Activated T-helper 1 cell treated with anti-CD3 and anti-CD28 coated beads, Interleukin-12 subunit alpha, Interleukin-12 subunit beta, Interleukin-2, Interleukin-4 antibody, amounts not matched to agents 30 ng/mL and 10 ng/mL and 1 ng/mL, durations not matched to agents 14 hours and 24 hours and 36 hours (primary cell): ENCODE results near the gene C11orf42. TPM values are rescaled to one million over a fixed set of nuclear protein-coding genes. Genes with fewer than 3 reads are reported as not detected.
A peak's percentile ranks its signal among the peaks of the same experiment; 100 is the strongest.

Experiments used
- DNase-seq: peaks from one replicate; pipeline ENCODE4 v3.0.0; 2021; ENCODE audit warnings: low spot score
- H3K27ac Mint-ChIP-seq: one replicate; pipeline ENCODE4 v1.8.0; 2021; ENCODE audit warnings: mild to moderate bottlenecking, mixed read lengths
- H3K27me3 Mint-ChIP-seq: one replicate; pipeline ENCODE4 v1.8.0; 2022; ENCODE audit warnings: mild to moderate bottlenecking, moderate library complexity, mixed read lengths; ENCODE audit not compliant: insufficient read depth
- H3K36me3 Mint-ChIP-seq: one replicate; pipeline ENCODE4 v1.8.0; 2021; ENCODE audit warnings: low read depth, mixed read lengths
- H3K4me1 Mint-ChIP-seq: one replicate; pipeline ENCODE4 v1.8.0; 2021; ENCODE audit warnings: low read depth, mixed read lengths
- H3K4me3 Mint-ChIP-seq: one replicate; pipeline ENCODE4 v1.8.0; 2021; ENCODE audit warnings: mild to moderate bottlenecking, moderate library complexity, mixed read lengths
- H3K9me3 Mint-ChIP-seq: one replicate; pipeline ENCODE4 v1.8.0; 2021; ENCODE audit warnings: mixed read lengths
- intact Hi-C: fragments of 100-400 bp; cut with micrococcal nuclease; formaldehyde crosslinking; loops from one replicate; pipeline ENCODE4 v1.15.1; 2024
- total RNA-seq: library from RNA; stranded (reverse); gene quantifications from 2 replicates; pipeline ENCODE4 v1.2.3, GENCODE V29; 2022

The C11orf42 gene, protein sequence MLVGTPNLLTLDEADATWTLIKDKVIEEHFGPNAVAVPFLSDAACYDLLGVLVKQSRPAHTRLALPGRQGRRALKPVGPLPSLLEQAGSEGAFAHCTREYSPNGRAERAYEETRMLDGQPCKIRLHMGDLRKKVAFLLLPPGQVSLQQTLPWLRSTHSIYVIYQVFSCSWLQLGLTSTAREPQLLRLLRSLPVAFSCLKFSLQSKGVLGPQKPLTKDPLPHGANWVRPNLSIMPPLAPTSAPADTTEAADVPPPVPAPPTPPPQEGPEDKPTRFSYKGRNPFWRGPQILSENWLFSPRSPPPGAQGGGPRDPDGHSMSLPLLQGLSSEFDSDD
- not detected in 2 replicates for total RNA-seq

DNA sequence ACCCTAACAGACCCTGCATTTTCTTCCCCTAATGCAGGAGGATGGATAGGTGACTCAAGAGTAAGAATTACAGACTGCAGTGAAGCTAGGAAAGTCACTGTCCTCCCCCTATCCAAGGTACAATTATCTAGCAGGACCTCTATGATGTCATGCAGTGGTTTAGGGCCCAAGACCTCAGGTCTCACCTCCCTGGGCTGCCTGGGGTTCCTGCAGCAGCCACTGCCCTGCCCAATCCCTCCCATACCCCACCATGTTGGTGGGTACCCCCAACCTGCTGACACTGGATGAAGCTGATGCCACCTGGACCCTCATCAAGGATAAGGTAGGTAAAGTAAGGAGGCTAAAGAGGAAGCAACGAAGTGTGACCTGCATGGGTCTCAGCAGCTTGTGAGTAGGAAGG, at the start of gene C11orf42:
TSS of gene C11orf42 (plus strand) at position 192 of the 400 bp plus-strand sequence. CDS start at position 251, 59 bp downstream.
- no peaks in the 10 kb centered on the region for H3K27me3 Mint-ChIP-seq
- peaks cover 17% of the 10 kb centered on the region for H3K36me3 Mint-ChIP-seq
- peaks cover 36% of the 10 kb centered on the region for H3K4me1 Mint-ChIP-seq
- intact Hi-C loops = no loop called here
- DNase-seq = no peak
- no peak within 1 kb of the TSS for H3K4me3 Mint-ChIP-seq
- H3K27ac Mint-ChIP-seq = peak within 1 kb of the TSS; percentile 21
- H3K9me3 Mint-ChIP-seq = no peaks in the 10 kb centered on the region

DNA sequence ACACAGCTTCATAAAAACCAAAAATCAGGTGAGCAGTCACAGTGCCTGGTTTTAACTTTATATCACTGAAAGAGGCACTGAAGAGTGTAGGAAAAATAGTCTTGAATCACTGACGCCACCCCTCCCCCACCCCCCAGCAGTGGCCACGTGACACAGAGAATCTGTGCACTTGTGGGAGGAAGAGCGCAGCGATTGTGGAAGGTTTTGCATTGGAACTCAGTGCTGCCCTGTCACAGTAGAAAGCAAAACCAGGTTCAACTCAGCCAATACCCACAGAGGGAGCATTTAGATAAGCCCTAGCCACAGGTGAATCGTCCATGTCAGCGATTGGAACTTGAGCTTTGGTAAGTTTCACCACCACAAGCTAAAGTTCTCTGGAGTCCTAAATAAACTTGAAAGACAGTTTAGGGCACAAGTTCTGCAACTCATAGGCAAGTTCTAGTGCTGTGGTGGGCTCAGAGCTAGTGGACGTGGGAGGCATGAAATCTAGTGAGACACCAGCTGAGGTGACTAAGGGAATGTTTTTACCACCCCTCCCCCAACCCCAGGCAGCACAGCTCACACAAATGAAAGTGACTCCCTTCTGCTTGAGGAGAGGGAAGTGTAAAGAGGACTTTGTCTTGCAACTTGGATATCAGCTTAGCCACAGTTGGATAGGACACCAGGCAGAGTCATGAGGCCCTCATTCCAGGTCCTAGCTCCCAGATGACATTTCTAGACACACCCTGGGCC, 48.6 kb upstream of the C11orf42 start:
- Mint-ChIP-seq H3K36me3 (no peaks in the 10 kb centered on the region), H3K4me3 (no peak overlapping the region), H3K4me1 (no peaks in the 10 kb centered on the region), H3K27ac (no peak overlapping the region), H3K9me3 (no peaks in the 10 kb centered on the region), H3K27me3 (peaks cover 4% of the 10 kb centered on the region)
- intact Hi-C loops = no loop called here
- DNase-seq = no peak

DNA sequence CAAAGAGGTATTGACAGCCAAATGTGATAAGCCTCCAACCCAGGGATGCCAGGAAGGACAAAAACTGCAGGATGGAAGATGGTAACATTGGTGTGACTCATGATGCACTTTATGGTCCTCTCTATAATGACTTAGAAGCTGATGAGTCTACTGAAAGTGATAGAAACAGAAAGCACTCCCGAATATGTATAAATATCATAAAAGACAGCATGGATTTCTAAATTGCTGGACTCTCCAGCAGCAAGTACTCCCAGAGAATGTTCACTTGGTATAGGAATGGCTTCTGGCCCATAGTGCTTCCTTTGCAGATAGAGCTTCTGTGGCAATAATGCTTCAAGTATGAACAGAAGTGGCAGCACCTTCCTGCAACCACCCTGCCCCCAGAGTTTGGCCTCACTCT, 35.1 kb upstream of the C11orf42 start, which contains the start of gene OR52B2:
TSS of gene OR52B2 (minus strand) at position 101 of the 400 bp plus-strand sequence. CDS start at position 101, 0 bp downstream.
- H3K9me3 Mint-ChIP-seq = no peaks in the 10 kb centered on the region
- H3K4me3 Mint-ChIP-seq = no peak within 1 kb of the TSS
- intact Hi-C loops = no loop called here
- no peak within 1 kb of the TSS for H3K27ac Mint-ChIP-seq
- H3K4me1 Mint-ChIP-seq = no peaks in the 10 kb centered on the region
- H3K27me3 Mint-ChIP-seq = peaks cover 6% of the 10 kb centered on the region
- DNase-seq = no peak
- no peaks in the 10 kb centered on the region for H3K36me3 Mint-ChIP-seq

DNA sequence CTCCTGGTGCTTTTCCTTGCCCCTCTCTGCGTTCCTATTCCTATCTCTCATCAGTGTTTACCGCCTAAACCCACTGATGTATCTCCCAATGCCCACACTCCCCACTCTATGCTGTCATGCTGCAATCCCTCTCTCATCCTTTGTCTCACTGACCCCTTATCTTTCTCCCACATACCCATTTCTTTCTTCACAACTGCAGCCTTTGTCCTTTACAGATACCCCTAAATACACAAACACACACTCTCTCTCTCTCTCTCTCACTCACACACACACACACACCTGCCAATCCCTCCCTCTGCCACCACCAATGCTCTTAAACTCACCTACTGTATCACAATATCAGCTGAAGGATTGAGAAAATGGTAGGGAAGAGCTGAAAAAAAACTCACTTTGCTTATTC, 29.9 kb upstream of the C11orf42 start:
- no peak overlapping the region for H3K4me3 Mint-ChIP-seq
- H3K27ac Mint-ChIP-seq = no peak overlapping the region
- no peaks in the 10 kb centered on the region for H3K9me3 Mint-ChIP-seq
- H3K27me3 Mint-ChIP-seq = peaks cover 17% of the 10 kb centered on the region
- no peak for DNase-seq
- intact Hi-C loops = no loop called here
- no peaks in the 10 kb centered on the region for H3K36me3 Mint-ChIP-seq
- no peaks in the 10 kb centered on the region for H3K4me1 Mint-ChIP-seq

DNA sequence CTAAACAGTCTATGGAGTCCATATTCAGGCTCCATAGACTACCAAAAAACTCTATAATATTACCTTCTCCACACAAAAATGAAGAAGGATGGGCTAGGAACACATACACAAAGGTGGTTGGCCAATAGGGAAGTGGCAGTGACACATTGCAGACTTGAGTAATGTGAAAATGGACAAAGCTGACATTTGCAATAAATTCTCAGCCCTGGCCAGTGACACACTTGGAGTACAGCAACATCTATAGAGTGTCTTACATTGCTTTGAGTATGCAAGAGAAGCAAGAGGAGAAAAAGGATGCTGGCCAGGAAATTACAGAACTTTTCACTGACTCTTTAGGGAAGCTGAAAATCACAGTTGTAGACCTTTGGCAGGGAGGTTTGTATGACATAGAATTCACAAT, 13.6 kb upstream of the C11orf42 start:
- DNase-seq = no peak
- H3K9me3 Mint-ChIP-seq = no peaks in the 10 kb centered on the region
- no peaks in the 10 kb centered on the region for H3K36me3 Mint-ChIP-seq
- peaks cover 13% of the 10 kb centered on the region for H3K4me1 Mint-ChIP-seq
- no peaks in the 10 kb centered on the region for H3K27me3 Mint-ChIP-seq
- no peak overlapping the region for H3K4me3 Mint-ChIP-seq
- intact Hi-C loops = no loop called here
- no peak overlapping the region for H3K27ac Mint-ChIP-seq

DNA sequence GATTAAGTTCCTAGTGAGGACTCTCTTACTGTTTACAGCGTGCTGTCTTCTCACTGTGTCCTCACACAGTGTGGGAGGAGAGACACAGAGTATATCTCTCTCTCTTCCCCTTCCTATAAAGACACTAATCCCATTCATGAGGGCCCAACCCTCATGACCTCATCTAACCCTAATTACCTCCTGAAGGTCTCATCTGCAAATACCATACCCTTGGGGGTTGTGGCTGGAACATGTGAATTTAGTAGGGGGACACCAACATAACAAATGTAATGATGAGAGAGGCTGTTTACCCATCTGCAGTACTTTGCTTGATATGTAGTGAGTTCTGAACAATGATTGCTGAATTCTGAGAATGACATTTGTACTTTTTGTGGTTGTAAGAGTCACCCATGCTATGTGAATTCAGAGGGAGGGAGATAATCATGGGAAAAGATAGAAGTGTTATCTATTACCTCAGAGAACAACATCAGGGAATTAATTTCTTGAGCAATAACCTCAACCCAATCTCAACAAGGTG, 11.2 kb upstream of the C11orf42 start:
- Mint-ChIP-seq H3K27me3 (no peaks in the 10 kb centered on the region), H3K27ac (no peak overlapping the region), H3K4me1 (peaks cover 13% of the 10 kb centered on the region), H3K9me3 (no peaks in the 10 kb centered on the region), H3K4me3 (no peak overlapping the region), H3K36me3 (no peaks in the 10 kb centered on the region)
- no peak for DNase-seq
- intact Hi-C loops = no loop called here

DNA sequence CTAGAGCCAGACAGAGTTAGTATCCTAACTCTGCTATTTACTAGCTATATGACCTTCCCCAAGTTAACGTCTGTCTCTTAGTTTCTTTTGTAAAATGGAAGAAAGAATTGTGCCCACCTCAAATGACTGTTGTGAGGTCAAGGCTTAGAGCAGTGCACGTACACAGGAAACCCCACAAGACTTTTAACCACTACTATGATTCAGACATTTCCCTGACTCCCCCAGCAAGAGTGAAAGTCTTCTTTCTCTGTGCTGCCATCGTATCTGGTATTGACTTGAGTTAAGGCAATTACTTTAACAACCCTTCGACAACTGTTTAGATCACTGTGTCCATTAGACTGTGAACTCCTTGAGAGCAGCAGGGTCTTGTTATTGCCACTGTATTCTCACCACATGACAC, 9.0 kb upstream of the C11orf42 start:
- H3K4me1 Mint-ChIP-seq = peaks cover 20% of the 10 kb centered on the region
- no peak overlapping the region for H3K4me3 Mint-ChIP-seq
- H3K9me3 Mint-ChIP-seq = no peaks in the 10 kb centered on the region
- H3K27me3 Mint-ChIP-seq = peaks cover 3% of the 10 kb centered on the region
- intact Hi-C loops = no loop called here
- peaks cover 3% of the 10 kb centered on the region for H3K36me3 Mint-ChIP-seq
- DNase-seq = no peak
- H3K27ac Mint-ChIP-seq = no peak overlapping the region

DNA sequence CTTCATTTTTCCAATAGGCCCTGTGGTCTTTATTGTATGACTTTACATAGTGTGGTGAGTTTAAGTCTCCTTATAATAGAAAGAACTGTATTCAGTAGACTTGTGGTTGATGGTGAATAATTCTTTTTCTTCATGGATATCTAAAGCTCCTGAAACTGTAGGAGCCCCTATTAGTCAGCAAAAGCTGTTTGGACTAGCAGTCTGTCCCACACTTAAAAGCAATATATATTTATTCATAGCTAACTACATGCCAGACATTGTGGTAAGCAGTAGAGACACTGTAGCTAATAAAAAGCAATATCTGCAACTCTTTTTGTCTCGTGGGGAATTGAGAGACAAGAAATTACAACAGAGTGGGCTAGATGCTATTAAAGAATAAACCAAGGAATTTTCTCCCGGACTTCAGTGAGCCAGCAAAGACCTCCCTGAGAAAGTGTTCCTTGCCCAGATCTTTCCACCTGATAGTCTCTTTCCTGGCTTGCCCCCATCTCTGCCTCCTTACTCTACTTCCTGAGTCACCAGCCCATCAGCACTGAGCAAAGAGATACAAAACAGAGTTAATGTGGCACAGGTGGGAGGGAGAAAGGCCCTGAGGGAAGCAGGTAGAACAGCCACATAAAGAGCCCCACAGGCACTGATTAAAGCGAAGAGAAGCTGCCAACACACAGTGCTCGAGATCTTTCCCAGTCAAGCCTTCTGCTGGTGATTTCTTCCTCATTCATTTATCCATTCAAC, 7.7 kb upstream of the C11orf42 start:
- Mint-ChIP-seq H3K27ac (peak overlapping the region; percentile 13), H3K27me3 (peaks cover 3% of the 10 kb centered on the region), H3K36me3 (peaks cover 3% of the 10 kb centered on the region), H3K4me1 (peaks cover 28% of the 10 kb centered on the region), H3K4me3 (no peak overlapping the region), H3K9me3 (no peaks in the 10 kb centered on the region)
- intact Hi-C loops = no loop called here
- DNase-seq = no peak

DNA sequence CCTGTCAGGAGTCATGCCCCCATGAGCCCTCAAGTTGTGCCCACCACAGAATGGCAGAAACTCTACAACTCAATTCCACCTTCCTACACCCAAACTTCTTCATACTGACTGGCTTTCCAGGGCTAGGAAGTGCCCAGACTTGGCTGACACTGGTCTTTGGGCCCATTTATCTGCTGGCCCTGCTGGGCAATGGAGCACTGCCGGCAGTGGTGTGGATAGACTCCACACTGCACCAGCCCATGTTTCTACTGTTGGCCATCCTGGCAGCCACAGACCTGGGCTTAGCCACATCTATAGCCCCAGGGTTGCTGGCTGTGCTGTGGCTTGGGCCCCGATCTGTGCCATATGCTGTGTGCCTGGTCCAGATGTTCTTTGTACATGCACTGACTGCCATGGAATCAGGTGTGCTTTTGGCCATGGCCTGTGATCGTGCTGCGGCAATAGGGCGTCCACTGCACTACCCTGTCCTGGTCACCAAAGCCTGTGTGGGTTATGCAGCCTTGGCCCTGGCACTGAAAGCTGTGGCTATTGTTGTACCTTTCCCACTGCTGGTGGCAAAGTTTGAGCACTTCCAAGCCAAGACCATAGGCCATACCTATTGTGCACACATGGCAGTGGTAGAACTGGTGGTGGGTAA, 6.1 kb upstream of the C11orf42 start, which contains the start of gene OR52W1:
TSS of gene OR52W1 (plus strand) at position 51 of the 637 bp plus-strand sequence. CDS start at position 51, 0 bp downstream.
- no peak within 1 kb of the TSS for H3K4me3 Mint-ChIP-seq
- DNase-seq = no peak
- H3K9me3 Mint-ChIP-seq = no peaks in the 10 kb centered on the region
- peaks cover 41% of the 10 kb centered on the region for H3K4me1 Mint-ChIP-seq
- no peak within 1 kb of the TSS for H3K27ac Mint-ChIP-seq
- intact Hi-C loops = no loop called here
- peaks cover 6% of the 10 kb centered on the region for H3K36me3 Mint-ChIP-seq
- H3K27me3 Mint-ChIP-seq = peaks cover 3% of the 10 kb centered on the region

DNA sequence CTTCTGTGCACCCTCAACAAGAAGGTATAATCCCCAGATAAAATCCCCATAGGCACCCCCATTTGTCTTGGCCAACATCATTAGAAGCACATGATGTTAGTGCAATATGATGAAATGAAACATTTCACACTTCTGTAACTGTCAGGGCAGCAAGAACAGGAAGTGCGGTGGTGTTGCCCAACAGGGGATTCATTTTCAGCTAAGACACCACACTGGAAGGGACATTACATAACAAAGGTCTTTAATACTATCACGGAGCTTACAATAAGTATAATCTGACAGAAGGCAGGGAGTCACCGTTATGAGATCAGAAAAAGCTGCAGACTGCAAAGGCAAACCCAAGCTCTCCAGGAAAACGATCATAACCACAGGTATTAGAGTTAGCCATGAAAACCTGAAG, 4.4 kb upstream of the C11orf42 start:
- Mint-ChIP-seq H3K36me3 (peaks cover 9% of the 10 kb centered on the region), H3K4me1 (peaks cover 44% of the 10 kb centered on the region), H3K9me3 (no peaks in the 10 kb centered on the region), H3K27me3 (peaks cover 3% of the 10 kb centered on the region), H3K27ac (peak overlapping the region; percentile 53), H3K4me3 (no peak overlapping the region)
- no peak for DNase-seq
- intact Hi-C loops = no loop called here

DNA sequence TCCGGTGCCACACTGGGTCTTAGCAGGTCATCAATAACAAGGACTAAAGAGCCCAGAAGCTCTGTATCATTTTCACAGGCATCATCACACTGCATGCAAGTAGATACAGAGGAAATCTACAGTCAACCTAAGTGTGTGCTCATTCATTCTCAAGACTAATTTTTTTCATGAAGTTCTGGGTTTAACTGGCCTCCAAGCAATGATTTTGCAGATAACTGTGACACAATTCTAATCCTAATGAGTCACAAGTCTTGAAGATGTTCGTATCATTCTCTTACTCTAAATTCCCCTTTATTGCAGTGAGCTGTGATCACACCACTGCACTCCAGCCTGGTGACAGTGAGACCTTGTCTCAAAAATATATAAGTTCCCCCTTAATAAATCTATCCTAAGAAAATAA, 3.9 kb upstream of the C11orf42 start:
- H3K4me1 Mint-ChIP-seq = peaks cover 38% of the 10 kb centered on the region
- H3K27ac Mint-ChIP-seq = no peak overlapping the region
- intact Hi-C loops = no loop called here
- H3K4me3 Mint-ChIP-seq = no peak overlapping the region
- DNase-seq = no peak
- H3K9me3 Mint-ChIP-seq = no peaks in the 10 kb centered on the region
- H3K36me3 Mint-ChIP-seq = peaks cover 9% of the 10 kb centered on the region
- peaks cover 3% of the 10 kb centered on the region for H3K27me3 Mint-ChIP-seq

DNA sequence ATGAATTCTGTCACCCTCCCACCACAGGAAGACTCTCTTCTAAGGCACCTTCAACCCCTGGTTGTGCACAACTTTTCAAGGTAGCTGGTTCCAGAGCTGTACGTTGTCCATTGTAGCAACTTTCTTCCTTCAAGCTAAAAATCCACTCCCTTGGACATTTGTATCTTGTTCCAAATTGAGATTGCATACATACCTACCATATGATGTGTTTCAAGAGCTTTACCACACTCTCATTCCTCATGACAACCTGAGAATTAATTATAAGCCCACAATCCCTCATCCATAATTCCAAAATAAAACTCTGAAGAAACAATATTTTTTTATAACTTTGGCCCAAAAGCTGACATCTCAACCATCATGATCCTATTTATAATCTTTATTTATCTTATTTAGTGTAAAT, 3.3 kb upstream of the C11orf42 start:
- H3K27me3 Mint-ChIP-seq = peaks cover 3% of the 10 kb centered on the region
- peaks cover 12% of the 10 kb centered on the region for H3K36me3 Mint-ChIP-seq
- H3K9me3 Mint-ChIP-seq = no peaks in the 10 kb centered on the region
- peaks cover 36% of the 10 kb centered on the region for H3K4me1 Mint-ChIP-seq
- no peak overlapping the region for H3K4me3 Mint-ChIP-seq
- no peak for DNase-seq
- intact Hi-C loops = no loop called here
- no peak overlapping the region for H3K27ac Mint-ChIP-seq
